HepG2 (cell line): ENCODE measurements around the gene RABEP1. TPM values are rescaled to one million over a fixed set of nuclear protein-coding genes. Genes with fewer than 3 reads are reported as not detected.

Experiments used
- FOSL2 ChIP-seq: sonication (generic); formaldehyde crosslinking; IDR thresholded peaks from 2 replicates; pipeline ENCODE4 v1.4.0; 2020; ENCODE audit warnings: missing genetic modification reagents
- FOXP4 ChIP-seq: sonication (generic); formaldehyde crosslinking; IDR thresholded peaks from 2 replicates; pipeline ENCODE4 v1.4.0; 2020; ENCODE audit warnings: missing genetic modification reagents
- KDM1A ChIP-seq: IDR thresholded peaks from 2 replicates; pipeline ENCODE4 v1.6.1; 2016; ENCODE audit warnings: missing compliant biosample characterization
- KDM3A ChIP-seq: IDR thresholded peaks from 2 replicates; pipeline ENCODE4 v1.6.1; 2018; ENCODE audit warnings: low read depth, missing compliant biosample characterization
- MIXL1 ChIP-seq: IDR thresholded peaks from 2 replicates; pipeline ENCODE4 v1.6.1; 2016
- MTERF4 ChIP-seq: sonication (generic); formaldehyde crosslinking; IDR thresholded peaks from 2 replicates; pipeline ENCODE4 v1.8.0; 2023; ENCODE audit warnings: mild to moderate bottlenecking, missing genetic modification reagents
- PHF20 ChIP-seq: sonication (generic); formaldehyde crosslinking; IDR thresholded peaks from 2 replicates; pipeline ENCODE4 v1.5.0; 2020; ENCODE audit warnings: mild to moderate bottlenecking, missing genetic modification reagents
- POLR2G ChIP-seq: fragments of 200-400 bp; formaldehyde crosslinking; IDR thresholded peaks from 2 replicates; pipeline ENCODE4 v1.6.1; 2018; ENCODE audit warnings: mild to moderate bottlenecking, low read depth, low read length, moderate library complexity
- SALL2 ChIP-seq: sonication (generic); formaldehyde crosslinking; IDR thresholded peaks from 2 replicates; pipeline ENCODE4 v1.8.1; 2023; ENCODE audit warnings: mild to moderate bottlenecking, missing genetic modification reagents, inconsistent platforms
- TBP ChIP-seq: sonication (generic); formaldehyde crosslinking; IDR thresholded peaks from 2 replicates; pipeline ENCODE4 v1.5.0; 2020; ENCODE audit warnings: missing genetic modification reagents
- TBX3 ChIP-seq: fragments of 450-650 bp; IDR thresholded peaks from 2 replicates; pipeline ENCODE4 v1.6.1; 2017; ENCODE audit warnings: antibody characterized with exemption, mild to moderate bottlenecking, inconsistent platforms, borderline replicate concordance
- THAP11 ChIP-seq: IDR thresholded peaks from 2 replicates; pipeline ENCODE4 v1.6.1; 2016; ENCODE audit warnings: missing biosample characterization, missing genetic modification reagents
- XRCC5 ChIP-seq: fragments of 200-400 bp; formaldehyde crosslinking; optimal IDR thresholded peaks from 2 replicates; pipeline ENCODE3; 2017; ENCODE audit warnings: mild to moderate bottlenecking, low read length
- YY1 ChIP-seq: IDR thresholded peaks from 2 replicates; pipeline ENCODE4 v1.6.1; 2011; ENCODE audit warnings: low read length, low read depth, moderate library complexity, mild to moderate bottlenecking; ENCODE audit not compliant: insufficient read depth, insufficient replicate concordance
- ZFP91 ChIP-seq: sonication (generic); formaldehyde crosslinking; IDR thresholded peaks from 2 replicates; pipeline ENCODE4 v1.9.0; 2022; ENCODE audit warnings: missing genetic modification reagents, mild to moderate bottlenecking, borderline replicate concordance
- ZFX ChIP-seq: sonication (generic); formaldehyde crosslinking; IDR thresholded peaks from 2 replicates; pipeline ENCODE4 v1.4.0; 2020; ENCODE audit warnings: mild to moderate bottlenecking, low read depth, missing genetic modification reagents, moderate library complexity
- ZFY ChIP-seq: sonication (generic); formaldehyde crosslinking; IDR thresholded peaks from 2 replicates; pipeline ENCODE4 v1.4.0; 2020; ENCODE audit warnings: missing genetic modification reagents
- ZNF232 ChIP-seq: sonication (generic); formaldehyde crosslinking; IDR thresholded peaks from 2 replicates; pipeline ENCODE4 v1.4.0; 2020; ENCODE audit warnings: missing genetic modification reagents, borderline replicate concordance
- ZNF646 ChIP-seq: sonication (generic); formaldehyde crosslinking; IDR thresholded peaks from 2 replicates; pipeline ENCODE4 v1.9.0; 2021; ENCODE audit warnings: mild to moderate bottlenecking, missing genetic modification reagents
- polyA plus RNA-seq, 8 experiments: library from polyadenylated mRNA; depleted of rRNA in 3 of 8; stranded (reverse) in 7 of 8; unstranded in 1 of 8; fragments of >200 nt; fragmentation: Illumina TruSeq in 4 of 8; extraction: Trizol in 4 of 8; gene quantifications; 2 replicates each; pipeline versions ENCODE4 v1.2.1 to v1.2.3, GENCODE V29; 2011 to 2016; ENCODE audit warnings: low read depth in 4 of 8, missing spikeins in 1 of 8, mixed read lengths in 1 of 8; ENCODE audit not compliant: insufficient read depth in 1 of 8
- total RNA-seq, 5 experiments: library from RNA; depleted of rRNA; stranded (reverse); fragments of >200 nt; fragmentation: Illumina TruSeq; extraction: Trizol; gene quantifications; 2 replicates each; pipeline ENCODE4 v1.2.3, GENCODE V29; 2016; ENCODE audit warnings: low read depth in 1 of 5

Gene RABEP1
- total and polyA plus RNA-seq, 2 of the 13 experiments (the other 11 are each of a cell fraction or from before 2014, with no cell fraction given) = 13.7 to 41.5 TPM

- TF ChIP-seq ZNF646 (CRISPR knock-in tag) = 0 out of 2 replicates have a peak, but pooled peaks have one; percentile 21
- TF ChIP-seq FOXP4 (CRISPR knock-in tag) = 0 out of 2 replicates have a peak, but pooled peaks have one; percentile 25
- no peak for TF ChIP-seq YY1
- no peak for TF ChIP-seq KDM3A (CRISPR knock-in tag)
- TF ChIP-seq MTERF4 (CRISPR knock-in tag) = 0 out of 2 replicates have a peak, but pooled peaks have one; percentile 46
- TF ChIP-seq ZNF232 (CRISPR knock-in tag) = peak; percentile 30; the same call in 1 of the 2 replicates
- peak; percentile 70 for TF ChIP-seq XRCC5
- 0 out of 2 replicates have a peak, but pooled peaks have one; percentile 27 for TF ChIP-seq KDM1A (CRISPR knock-in tag)
- TF ChIP-seq MIXL1 (CRISPR knock-in tag) = peak; percentile 58; the same call in 1 of the 2 replicates
- peak; percentile 51; the same call in 1 of the 2 replicates for TF ChIP-seq ZFX (CRISPR knock-in tag)
- TF ChIP-seq PHF20 (CRISPR knock-in tag) = no peak
- 0 out of 2 replicates have a peak, but pooled peaks have one; percentile 31 for TF ChIP-seq SALL2 (CRISPR knock-in tag)
- 0 out of 2 replicates have a peak, but pooled peaks have one; percentile 23 for TF ChIP-seq THAP11
- TF ChIP-seq TBP (CRISPR knock-in tag) = 0 out of 2 replicates have a peak, but pooled peaks have one; percentile 50
- 0 out of 2 replicates have a peak, but pooled peaks have one; percentile 9 for TF ChIP-seq TBX3
- no peak for TF ChIP-seq POLR2G
- TF ChIP-seq ZFY (CRISPR knock-in tag) = peak; percentile 42; the same call in 1 of the 2 replicates
- TF ChIP-seq FOSL2 (CRISPR knock-in tag) = peak; percentile 26
- peak; percentile 88 for TF ChIP-seq ZFP91 (CRISPR knock-in tag)
Measured at GRCh38 chr17:5237541-5238016, 44.5 kb upstream of the RABEP1 start (continued).
